CD4-positive, alpha-beta T cell treated with Interleukin-12 subunit alpha and Interleukin-12 subunit beta, for 1 hour (primary cell): ENCODE data around the gene SPAG6.
"Not testable (repeated sequence)": the region's sequence is repeated elsewhere in the genome, so short reads cannot be mapped to it uniquely, and the experiment has no call there.

Experiments
- DNase-seq: peaks from one replicate; pipeline ENCODE4 v3.0.0-alpha.2; 2020

Gene SPAG6

DNA sequence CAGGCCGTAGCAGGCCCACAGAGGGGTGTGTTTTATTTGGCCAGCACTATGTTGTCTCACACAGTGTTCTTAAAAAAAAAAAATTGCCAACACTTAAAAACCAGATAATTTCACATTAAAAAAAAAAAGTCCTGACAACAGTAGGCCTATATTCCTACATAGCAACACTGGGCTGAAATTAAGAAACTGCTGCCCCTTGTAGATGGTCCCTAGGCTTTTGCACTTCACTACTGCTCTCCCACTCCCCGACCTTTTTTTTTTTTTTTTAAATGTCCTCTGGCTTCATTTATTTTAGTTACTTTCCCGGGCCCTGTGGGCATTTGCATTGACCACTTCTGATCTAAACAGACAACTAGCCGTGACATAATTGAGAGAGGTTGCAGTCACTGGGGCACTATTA is 36.0 kb downstream of the SPAG6 start:
- no peak for DNase-seq

DNA sequence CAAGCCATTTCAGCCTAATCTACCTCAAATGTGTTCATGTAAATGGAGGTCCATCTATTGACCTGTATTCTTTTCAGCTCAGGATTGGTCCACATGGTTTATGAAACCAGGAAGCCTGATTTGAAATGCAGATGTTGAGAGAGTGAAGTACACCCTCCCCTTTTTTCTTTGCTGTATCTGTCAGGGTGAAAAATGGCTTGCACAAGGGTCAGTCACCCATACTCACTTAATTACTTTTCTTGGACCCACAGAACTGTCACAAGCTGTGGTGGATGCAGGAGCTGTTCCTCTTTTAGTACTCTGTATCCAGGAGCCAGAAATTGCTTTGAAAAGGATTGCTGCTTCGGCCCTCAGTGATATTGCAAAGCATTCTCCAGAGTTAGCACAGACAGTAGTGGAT is 41.2 kb downstream of the SPAG6 start:
- no peak for DNase-seq

DNA sequence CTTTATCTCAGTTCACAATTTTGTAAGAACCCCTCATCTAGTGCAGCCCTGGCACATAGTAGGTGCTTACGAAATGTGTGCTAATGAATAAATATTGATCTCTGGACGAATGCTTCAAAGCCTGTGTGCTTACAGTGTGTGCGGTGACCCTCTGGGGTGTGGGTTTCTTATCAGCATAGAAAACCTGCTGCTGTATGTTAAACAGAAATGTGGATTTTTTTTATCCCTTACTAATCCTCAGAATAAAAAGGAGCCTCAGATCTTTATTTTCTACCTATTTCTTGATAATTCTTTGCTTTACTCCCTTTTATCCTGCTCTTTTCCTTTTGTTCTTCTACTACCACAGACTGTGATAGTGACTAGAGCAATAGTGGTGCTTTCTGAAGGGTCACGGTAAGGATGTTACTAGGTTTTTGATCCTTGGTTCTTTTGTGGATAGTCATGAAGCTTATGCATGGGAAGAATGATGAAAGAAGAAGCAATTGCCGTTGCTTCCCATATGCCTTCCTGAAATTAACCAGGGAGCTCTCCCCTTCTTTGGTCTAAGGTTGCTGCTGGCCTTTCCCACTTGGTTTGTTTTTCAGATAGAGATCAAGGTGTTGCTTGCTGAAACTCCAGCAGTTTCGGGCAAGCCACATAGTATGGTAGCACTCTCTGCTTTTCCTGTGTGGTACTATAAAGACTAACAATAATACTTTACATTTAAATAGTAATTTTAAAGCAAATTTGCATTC is 44.7 kb downstream of the SPAG6 start:
- DNase-seq = no peak

DNA sequence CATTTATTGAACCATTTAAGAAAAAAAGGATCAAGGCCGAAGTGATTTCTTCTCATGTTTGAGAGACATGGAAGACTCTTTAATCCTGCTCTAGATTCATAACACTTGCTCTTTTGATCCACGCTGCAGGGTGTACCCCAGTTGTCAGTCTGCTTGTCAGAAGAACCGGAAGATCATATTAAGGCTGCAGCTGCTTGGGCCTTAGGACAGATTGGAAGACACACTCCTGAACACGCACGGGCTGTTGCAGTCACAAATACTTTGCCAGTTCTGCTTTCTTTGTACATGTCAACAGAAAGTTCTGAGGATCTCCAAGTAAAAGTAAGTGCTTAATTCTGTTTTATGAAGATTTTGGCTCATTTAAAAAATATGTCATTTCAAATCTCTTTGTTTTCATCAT is 46.3 kb downstream of the SPAG6 start:
- no peak for DNase-seq

DNA sequence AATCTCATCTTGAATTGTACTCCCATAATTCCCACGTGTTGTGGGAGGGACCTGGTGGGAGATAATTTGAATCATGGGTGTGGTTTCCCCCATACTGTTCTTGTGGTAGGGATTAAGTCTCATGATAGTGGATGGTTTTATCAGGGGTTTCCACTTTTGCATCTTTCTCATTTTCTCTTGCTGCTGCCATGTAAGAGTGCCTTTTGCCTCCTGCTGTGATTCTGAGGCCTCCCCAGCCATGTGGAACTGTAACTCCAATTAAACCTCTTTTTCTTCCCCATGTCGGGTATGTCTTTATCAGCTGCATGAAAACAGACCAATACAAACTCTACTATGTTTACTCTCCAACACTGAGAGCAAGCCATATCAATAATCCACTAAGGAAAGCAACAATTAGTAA is 50.9 kb downstream of the SPAG6 start:
- not testable (repeated sequence) for DNase-seq

DNA sequence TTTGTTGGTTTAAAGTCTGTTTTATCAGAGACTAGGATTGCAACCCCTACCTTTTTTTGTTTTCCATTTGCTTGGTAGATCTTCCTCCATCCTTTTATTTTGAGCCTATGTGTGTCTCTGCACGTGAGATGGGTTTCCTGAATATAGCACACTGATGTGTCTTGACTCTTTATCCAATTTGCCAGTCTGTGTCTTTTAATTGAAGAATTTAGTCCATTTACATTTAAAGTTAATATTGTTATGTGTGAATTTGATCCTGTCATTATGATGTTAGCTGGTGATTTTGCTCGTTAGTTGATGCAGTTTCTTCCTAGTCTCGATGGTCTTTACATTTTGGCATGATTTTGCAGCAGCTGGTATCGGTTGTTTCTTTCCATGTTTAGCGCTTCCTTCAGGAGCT is 61.6 kb downstream of the SPAG6 start:
- not testable (repeated sequence) for DNase-seq

DNA sequence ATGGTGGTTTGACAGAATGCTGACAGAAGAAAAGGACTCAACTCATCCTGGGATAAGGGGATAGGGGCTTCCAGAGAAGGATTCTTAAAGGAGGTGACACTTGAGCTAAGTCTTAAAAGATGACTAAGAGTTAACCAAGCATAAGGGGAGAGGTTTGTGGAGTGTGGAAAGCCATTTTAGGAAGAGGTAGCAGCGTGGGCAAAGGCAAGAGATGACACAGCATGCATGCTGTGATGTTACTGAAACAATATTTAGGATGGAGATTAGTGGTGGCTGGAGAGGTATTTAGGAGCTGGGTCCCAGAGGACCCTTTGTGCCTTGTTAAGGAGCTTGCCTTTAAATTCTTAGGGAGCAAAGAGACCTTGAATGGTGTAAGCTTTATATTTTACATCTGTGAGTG is 65.1 kb downstream of the SPAG6 start:
- no peak for DNase-seq

DNA sequence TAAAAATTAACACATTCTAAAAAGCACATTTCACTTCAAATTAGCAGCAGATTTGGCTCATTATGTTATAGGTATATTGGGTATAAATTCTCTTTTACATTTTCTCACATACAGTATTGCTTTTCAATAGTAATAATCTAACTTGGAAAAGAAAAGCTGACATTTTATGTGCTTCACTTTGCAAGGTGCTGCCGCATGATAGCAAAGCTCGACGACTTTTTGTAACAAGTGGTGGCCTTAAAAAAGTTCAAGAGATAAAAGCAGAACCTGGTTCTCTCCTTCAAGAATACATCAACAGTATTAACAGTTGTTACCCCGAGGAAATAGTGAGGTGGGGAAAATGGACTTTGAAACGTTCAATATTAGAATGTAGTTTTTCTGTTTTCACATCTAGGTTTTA is 65.5 kb downstream of the SPAG6 start:
- no peak for DNase-seq

DNA sequence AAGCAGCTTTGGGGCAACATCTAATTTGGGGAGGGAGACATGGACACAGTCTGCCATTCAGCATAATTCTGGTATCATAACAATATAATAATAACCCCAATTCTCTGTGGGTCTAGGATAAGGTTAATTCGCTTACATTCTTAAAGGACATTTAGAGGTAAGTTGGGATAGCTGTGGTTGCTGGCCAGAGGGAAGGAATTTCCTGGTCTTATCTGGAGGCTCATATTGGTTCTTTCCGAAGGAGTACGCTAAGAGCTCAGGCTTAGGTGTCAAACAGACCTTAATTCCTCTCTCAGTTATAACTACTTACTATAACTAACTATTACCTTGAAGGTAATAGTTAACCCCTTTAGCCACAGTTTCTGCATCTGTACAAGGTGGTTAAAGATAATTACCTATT is 68.8 kb downstream of the SPAG6 start:
- DNase-seq = no peak

DNA sequence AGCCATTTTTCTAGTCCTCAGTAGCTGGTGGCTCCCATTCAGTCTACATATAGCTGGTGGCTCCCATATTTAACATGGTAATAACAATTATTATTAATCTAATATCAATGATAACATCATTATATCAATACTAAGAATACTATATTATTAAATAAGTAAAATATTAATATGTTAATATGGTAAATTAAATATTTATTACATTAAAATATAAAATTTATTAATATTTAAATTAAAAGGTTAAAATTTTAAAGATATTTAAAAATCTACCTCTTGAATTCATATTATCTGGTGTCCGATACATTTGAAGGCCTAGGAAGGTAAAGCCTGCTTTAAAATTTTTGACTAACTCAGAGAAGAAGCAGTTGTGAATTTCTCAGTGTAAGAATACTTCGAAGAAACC is 69.8 kb downstream of the SPAG6 start:
- no peak for DNase-seq

DNA sequence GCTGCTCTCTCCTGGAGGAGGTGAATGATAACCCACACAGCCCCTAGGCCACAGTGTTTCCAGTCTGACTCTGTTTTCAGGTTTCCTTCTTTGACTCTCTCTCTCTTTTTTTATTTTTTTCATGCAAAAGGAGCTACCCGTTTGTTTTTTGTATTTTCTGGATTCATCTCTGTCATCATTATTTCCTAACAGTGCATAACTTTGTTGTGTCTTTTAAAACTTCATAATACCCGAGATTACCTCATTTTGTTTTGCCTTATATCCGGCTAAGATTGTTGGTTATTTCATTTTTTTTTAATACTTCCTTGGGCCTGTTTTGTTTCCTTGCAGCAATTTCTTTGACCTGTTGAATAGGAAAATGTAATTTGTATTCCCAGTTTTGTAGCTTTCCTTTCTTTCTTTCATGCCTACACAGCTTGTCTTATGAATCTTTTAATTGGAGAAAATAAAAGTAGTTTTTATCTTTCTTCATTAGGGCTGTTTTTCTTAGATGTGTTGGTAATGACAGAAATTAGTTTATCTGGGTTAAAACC is 72.5 kb downstream of the SPAG6 start:
- no peak for DNase-seq

DNA sequence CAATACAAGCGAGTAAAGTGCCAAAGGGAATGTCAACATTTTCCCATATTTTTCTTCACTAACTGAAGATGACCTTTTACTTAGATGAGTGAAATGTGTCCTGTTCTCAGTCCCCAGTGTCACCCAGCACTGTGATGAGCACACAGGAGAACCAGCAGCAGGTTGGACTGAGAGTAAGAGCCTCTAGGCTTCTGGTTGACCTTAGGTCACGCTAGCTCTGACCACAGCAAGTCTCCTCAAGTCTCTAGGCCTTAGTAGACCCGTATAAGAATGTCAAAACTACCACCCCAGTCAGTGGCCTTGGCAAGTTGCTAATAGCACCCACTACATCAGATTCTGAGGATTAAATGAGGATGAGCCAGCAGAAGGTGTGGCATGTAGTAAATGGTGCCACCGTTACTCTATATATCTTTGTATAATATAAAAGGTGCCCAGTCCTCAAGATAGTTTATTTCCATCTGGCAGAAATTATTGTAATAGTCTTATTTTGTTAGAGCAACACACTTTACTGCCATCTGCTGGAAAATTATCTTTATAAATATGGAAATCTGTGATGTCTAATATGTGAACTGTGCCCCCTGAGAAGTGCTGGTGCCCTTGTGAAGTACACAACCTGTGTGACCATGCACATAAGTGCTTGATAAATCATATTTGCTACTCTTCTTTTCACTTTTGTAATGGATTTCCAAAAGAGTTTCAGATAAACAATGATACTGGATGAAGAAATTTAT is 75.7 kb downstream of the SPAG6 start:
- DNase-seq = peak; percentile 49

DNA sequence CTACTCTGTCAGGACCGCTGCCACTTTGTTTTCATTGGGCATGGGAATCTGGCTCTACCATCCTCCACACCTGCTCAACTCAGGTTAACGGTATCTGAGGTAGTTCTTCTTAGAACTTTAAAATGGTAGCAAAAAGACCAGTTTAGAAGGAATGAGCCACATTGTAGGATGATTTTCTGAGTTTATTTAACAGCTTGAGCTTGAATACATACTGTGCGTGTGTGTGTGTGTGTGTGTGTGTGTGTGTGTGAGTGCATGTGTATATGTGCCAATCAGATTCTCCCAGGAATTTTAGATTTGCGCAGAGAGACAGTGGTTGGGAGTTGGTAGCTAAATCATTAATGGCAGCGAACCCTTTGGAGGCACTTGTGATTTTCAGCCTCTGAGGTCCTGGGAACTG is 81.4 kb downstream of the SPAG6 start:
- no peak for DNase-seq

DNA sequence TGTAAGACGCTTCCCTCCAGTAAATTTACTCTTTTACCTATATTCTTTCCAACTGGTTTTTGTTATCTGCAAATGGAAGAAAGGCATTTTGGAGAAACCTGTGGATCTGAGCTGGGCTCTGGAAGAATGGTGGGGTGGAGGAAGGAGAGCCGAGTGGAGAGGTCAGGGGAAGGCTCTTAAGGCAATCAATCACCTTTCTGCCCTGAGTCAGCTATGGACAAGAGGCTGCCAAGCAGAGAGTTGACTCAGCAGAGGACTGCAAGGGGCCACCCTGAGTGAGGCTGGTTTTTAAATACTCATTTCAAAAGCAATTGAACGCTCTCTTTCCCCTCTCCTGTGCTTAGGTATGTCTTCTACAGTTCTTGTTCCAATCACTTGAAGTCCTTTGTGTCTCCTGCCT is 81.8 kb downstream of the SPAG6 start:
- no peak for DNase-seq

DNA sequence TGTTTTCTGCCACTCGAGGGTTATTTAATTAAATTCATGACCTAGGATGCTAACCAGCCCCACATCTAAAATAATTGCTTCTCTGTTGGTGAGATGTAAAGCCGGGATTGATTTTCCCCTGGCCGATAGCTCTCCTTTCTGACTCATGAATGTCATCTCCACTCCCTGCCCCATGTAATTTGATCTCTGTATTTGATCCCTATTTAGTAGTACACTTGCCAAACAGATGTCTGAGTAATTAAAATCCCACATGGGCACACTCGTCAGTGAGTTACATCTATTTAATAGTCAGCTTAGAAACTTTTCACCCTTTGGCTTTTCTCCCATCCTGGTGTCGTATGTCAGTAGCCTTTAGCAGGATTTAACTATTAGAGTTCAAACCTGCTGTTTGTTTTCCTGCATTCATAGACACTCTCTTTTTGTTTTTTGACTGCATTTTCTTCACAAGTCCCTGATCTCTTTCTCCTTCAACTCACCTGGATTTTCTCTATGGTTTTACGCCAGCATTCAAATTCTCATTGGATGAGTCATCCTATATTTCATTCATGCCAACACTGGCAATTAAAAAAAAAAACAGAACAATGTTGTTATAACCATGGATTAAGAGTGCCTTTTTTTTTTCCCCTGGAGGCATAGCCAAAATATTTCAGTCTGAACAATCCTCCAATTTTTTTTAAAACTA is 82.7 kb downstream of the SPAG6 start:
- DNase-seq = no peak

DNA sequence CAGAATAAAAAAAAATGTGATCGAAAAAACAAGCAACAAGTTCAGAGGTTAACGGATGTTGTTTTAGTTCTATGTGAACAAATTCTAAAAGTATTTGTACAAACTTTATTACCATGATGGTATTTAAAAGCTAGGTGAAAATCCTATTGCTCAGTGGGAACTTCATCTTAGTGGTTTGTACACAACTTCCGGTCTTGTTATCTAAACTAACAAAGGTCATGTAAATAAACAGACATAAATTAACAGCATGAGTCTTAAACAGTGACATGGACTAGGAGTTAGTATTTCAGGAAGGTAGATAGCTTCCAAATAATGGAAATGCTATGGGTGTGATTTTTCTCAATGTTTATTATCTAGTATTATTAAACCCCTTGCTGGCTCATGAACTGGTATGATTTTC is 83.8 kb downstream of the SPAG6 start:
- DNase-seq = no peak

DNA sequence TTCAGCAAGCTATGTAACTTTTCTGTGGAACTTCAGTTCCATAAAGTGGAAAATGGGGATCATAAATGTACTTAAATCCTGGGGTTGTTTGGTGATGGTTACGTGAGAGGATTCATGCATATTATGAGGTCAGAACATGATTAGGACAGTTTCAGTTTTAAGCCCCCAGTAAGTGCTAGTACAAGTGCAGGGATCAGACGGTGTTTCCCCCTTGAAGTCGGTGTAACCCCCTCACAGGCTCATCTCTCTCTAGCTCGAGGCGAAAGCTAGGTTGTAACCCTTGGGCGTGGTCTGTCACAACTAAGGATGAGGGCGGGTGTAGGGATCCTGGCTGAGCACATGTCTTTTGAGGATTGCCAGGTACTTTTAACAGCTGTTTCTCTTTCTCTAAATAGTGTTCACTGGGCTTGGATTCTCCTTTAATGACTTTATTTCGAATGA is 84.7 kb downstream of the SPAG6 start:
- no peak for DNase-seq

DNA sequence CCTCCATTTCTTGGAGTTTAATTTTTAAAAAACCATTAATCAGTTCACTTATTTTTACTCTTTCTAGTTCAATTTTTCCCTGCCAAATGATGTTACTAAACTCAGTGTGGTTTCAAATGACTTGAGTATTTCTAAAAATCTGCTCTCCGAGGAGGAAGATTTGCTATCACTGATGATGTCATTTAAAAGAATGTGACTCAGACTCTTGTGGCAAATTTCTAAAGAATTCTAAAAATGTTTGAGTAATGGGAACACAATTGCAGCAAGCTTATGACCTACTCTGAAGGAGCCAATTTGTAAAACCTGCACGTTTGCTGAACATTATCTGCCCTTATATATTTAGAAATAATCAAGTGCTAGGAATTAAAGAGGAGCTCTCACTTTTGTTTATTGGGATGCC is 88.6 kb downstream of the SPAG6 start:
- no peak for DNase-seq

DNA sequence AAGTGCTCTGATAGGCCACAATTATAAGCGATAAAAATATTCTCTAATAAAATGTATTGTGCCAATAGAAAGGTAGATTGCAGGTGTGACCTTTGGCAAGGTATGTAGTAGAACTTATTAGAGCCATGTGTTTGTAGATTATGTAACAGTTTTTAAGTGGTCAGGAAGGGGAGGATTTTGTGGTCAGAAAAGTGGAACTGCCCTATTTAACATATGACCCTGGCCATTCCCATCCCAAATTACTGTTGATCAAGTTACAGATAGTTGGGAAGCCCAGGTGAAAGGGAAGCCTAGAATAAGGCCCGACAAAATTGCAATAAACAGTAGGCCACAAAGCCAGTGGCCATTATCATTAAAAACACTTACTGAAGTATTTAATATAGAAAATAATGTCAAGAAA is 89.2 kb downstream of the SPAG6 start:
- no peak for DNase-seq

DNA sequence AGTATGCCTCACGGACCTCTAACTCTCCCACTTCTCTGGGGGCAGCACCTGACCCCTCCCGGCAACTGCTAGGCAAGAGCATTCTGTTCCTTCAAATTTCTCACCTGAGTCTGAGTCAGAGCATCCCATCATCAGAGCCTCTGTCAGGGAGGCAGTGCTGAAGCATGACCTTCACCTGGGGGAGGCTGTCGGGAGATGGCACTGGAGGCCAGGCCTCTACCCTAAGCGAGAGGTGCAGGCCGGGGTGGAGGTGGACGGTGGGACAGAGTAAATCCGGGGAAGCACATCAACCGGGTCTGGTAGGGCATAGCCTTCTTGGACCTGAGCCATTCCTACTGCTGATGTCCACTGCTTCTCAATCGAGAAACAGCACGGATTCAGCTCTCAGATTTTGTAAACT is 90.4 kb downstream of the SPAG6 start:
- DNase-seq = no peak

DNA sequence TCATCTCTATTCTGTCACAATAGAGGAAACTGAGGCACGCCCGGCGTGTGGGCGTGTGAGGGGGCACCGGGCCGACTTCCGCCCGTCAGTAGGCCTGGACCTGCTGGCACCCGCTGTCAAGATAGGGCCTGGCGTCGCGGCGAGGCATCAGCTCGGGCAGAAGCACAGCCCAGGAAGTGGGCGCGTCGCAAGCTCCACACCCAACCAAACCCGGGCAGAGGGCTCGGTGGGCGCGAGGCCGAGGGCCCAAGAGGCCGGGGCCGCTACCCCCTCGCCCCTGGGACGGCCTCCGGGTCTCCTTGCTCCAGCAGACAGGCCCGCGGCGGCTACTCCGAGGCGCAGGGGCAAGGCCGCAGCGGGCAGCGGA is 91.2 kb downstream of the SPAG6 start:
- no peak for DNase-seq

DNA sequence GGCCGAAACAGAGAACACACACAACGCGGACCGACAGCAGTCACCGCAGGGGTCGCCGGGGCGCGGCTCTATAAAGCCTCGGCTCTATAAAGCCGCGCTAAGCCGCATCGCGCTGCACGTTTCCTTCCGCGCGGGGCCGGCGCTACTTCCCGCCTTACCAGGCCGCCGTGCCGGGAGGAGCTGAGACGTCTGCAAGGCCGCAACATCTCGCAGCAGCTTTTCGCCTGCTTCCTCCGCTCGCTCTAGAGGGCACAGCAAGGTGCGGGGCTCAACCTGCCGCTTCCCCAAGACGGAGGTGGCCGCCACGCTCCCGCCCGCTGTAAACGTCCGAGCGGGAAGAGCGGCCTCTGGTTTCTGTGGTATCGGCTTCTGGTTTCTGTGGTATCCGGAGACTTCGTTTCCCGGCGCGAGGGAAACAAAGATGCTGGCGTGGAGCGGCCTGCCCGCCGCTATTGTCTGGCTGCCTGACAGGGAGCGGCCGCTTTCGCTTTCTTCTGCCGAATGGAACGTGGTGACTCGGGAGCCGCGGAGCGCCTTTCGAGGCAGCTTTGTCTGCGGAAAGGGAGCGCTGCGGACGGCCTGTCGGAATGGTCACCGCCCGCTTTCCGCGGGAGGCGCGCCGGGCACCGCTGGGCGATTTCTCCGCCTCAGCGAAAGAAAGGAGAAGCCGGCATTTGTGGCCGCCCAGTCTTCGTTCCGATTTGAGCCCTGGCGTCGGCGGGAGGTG is 91.8 kb downstream of the SPAG6 start:
- DNase-seq = peak; percentile 93
